NCI-H187 (cell line): Measurements from ENCODE around the gene MRPS30.
"Not testable (repeated sequence)": the region's sequence is repeated elsewhere in the genome, so short reads cannot be mapped to it uniquely, and the experiment has no call there.

Source experiments
- DNase-seq, 2 experiments: peaks; one replicate each; lab custom pipeline; 2025; lab: John Stamatoyannopoulos, UW

Gene MRPS30

GRCh38 chr5:44821164-44821563 lies 12.4 kb downstream of the MRPS30 start:
- DNase-seq = no peak

GRCh38 chr5:44824662-44825061 lies 15.9 kb downstream of the MRPS30 start:
- DNase-seq = not testable (repeated sequence)

GRCh38 chr5:44827681-44828080 lies 18.9 kb downstream of the MRPS30 start:
- no peak for DNase-seq

- no peak for DNase-seq
Observed at GRCh38 chr5:44828719-44829118, 20.0 kb downstream of the MRPS30 start.

GRCh38 chr5:44830951-44831350 lies 22.2 kb downstream of the MRPS30 start:
- DNase-seq = no peak

GRCh38 chr5:44833249-44833648 lies 24.5 kb downstream of the MRPS30 start:
- DNase-seq = no peak

- DNase-seq = no peak
Observed at GRCh38 chr5:44835693-44836092, 26.9 kb downstream of the MRPS30 start.

- no peak for DNase-seq
Observed at GRCh38 chr5:44839018-44839681, 30.4 kb downstream of the MRPS30 start.

- DNase-seq = no peak
Observed at GRCh38 chr5:44842496-44843282, 33.9 kb downstream of the MRPS30 start.

GRCh38 chr5:44844744-44845143 lies 36.0 kb downstream of the MRPS30 start:
- DNase-seq = no peak

GRCh38 chr5:44845777-44846176 lies 37.0 kb downstream of the MRPS30 start:
- DNase-seq = no peak

GRCh38 chr5:44847206-44847852 lies 38.6 kb downstream of the MRPS30 start:
- no peak for DNase-seq

GRCh38 chr5:44860267-44860666 lies 51.5 kb downstream of the MRPS30 start:
- DNase-seq = no peak

- no peak for DNase-seq
Observed at GRCh38 chr5:44862808-44863207, 54.1 kb downstream of the MRPS30 start.
